Measurements from ENCODE around the gene OS9.

The OS9 gene

GRCh38 chr12:57726151-57726883 is 32.4 kb downstream of the OS9 start:
- peak overlapping the region; percentile 90 for H3K27ac ChIP-seq
- CTCF ChIA-PET = interaction anchor here (0.5 to 3.0 kb wide), 18 partner anchors 10 to 1734 kb away, joined by 3 to 31 read pairs (median 3); partner anchors contain the start of genes CDK4, OS9 and TSPAN31
- DNase-seq (ENCODE audit: low spot score) = peak; percentile 89
- POLR2A ChIA-PET (ENCODE audit: low non-redundant PET) = interaction anchor here (0.5 kb wide), 1 partner anchor 9 kb away, joined by 4 read pairs; no protein-coding TSS in a partner anchor
- TF ChIP-seq CTCF (conservative IDR thresholded peaks at IDR 0.05; ENCODE audit: low read depth) = peak; percentile 89

GRCh38 chr12:57726884-57727757 is 33.2 kb downstream of the OS9 start:
- ChIA-PET CTCF (interaction anchor here (0.5 to 3.0 kb wide), 9 partner anchors 9 to 488 kb away, joined by 3 to 31 read pairs (median 3); partner anchors contain the start of gene TSPAN31), POLR2A (ENCODE audit: low non-redundant PET) (no interaction called here)
- TF ChIP-seq CTCF (conservative IDR thresholded peaks at IDR 0.05; ENCODE audit: low read depth) = no peak

GRCh38 chr12:57727758-57728395 is 33.9 kb downstream of the OS9 start:
- DNase-seq (ENCODE audit: low spot score) = no peak
- POLR2A ChIA-PET (ENCODE audit: low non-redundant PET) = no interaction called here
- no peak for TF ChIP-seq CTCF (conservative IDR thresholded peaks at IDR 0.05; ENCODE audit: low read depth)
- CTCF ChIA-PET = interaction anchor here (2.5 kb wide), 1 partner anchor 8 kb away, joined by 31 read pairs; no protein-coding TSS in a partner anchor
- no peak overlapping the region for H3K27ac ChIP-seq

More at GRCh38 chr12:57726884-57727757, 33.2 kb downstream of the OS9 start:
- DNase-seq (ENCODE audit: low spot score) = no peak
- H3K27ac ChIP-seq = peak overlapping the region; percentile 90

GRCh38 chr12:57729321-57729844 is 35.5 kb downstream of the OS9 start:
- H3K27ac ChIP-seq = peak overlapping the region; percentile 24
- no peak for TF ChIP-seq CTCF (conservative IDR thresholded peaks at IDR 0.05; ENCODE audit: low read depth)
- DNase-seq (ENCODE audit: low spot score) = no peak
- POLR2A ChIA-PET (ENCODE audit: low non-redundant PET) = no interaction called here
- CTCF ChIA-PET = no interaction called here

GRCh38 chr12:57730336-57731067 is 36.6 kb downstream of the OS9 start:
- H3K27ac ChIP-seq = no peak overlapping the region
- ChIA-PET POLR2A (ENCODE audit: low non-redundant PET) (no interaction called here), CTCF (no interaction called here)
- DNase-seq (ENCODE audit: low spot score) = no peak
- no peak for TF ChIP-seq CTCF (conservative IDR thresholded peaks at IDR 0.05; ENCODE audit: low read depth)

All from RWPE1 (cell line).